ENCODE measurements around the gene ANKUB1. TPM values are rescaled to one million over a fixed set of nuclear protein-coding genes. Genes with fewer than 3 reads are reported as not detected.
A peak's percentile ranks its signal among the peaks of the same experiment; 100 is the strongest.

The ANKUB1 gene
- total and polyA plus RNA-seq, 4 experiments from 2014 or later = not detected

DNA sequence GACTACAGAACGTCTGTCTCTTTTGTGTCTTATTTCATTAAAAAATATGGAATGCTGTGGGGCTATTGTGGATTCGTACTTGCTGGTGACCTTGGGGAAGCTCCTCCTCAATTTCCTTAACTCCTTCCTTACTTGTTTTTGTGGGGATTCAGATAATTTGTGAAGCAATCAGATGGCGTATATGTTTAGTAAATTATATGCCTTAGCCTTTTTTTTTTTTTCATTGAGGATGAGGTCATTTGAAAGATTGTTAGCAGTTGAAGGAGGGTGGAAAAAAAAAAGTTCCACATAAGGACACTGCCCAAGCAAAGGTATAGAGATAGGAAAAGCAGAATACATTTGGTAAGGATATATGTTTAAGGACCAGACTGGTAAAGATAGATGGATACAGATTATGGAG is 24.0 kb upstream of the ANKUB1 start:
- H3K27ac ChIP-seq (ENCODE audit: low read depth, low read length) = no peak overlapping the region
- H3K36me3 ChIP-seq (ENCODE audit: insufficient read depth, low read length) = no peaks in the 10 kb centered on the region
- intact Hi-C loops (cut with micrococcal nuclease) = loop anchor here (10.0 kb wide), 1 partner anchor 788 kb away; the partner anchor contains the start of gene SELENOT
- H3K4me1 ChIP-seq (ENCODE audit: insufficient read depth, low read length) = peaks cover 55% of the 10 kb centered on the region
- Mint-ChIP-seq H3K27me3 (no peaks in the 10 kb centered on the region), H3K4me3 (no peak overlapping the region), H3K4me1 (peaks cover 46 to 84% (median 67%) of the 10 kb centered on the region in 4 donors), H3K9me3 (no peaks in the 10 kb centered on the region), H3K36me3 (peaks cover 0 to 18% of the 10 kb centered on the region in 2 donors), H3K27ac (no peak overlapping the region)
- no peaks in the 10 kb centered on the region for H3K27me3 ChIP-seq (ENCODE audit: insufficient read depth, low read length)
- CTCF ChIA-PET (ENCODE audit: partially characterized antibody) = interaction anchor here (0.9 to 2.4 kb wide), 2 partner anchors 9 to 45 kb away, joined by 4 to 14 read pairs; no protein-coding TSS in a partner anchor
- H3K4me3 ChIP-seq (ENCODE audit: low read length in 2 of 2) = no peak overlapping the region
- no peaks in the 10 kb centered on the region for H3K9me3 ChIP-seq (ENCODE audit: control insufficient read depth in 1 of 2, low read length in 2 of 2)
- DNase-seq = no peak
- POLR2A ChIA-PET (ENCODE audit: partially characterized antibody) = no interaction called here

DNA sequence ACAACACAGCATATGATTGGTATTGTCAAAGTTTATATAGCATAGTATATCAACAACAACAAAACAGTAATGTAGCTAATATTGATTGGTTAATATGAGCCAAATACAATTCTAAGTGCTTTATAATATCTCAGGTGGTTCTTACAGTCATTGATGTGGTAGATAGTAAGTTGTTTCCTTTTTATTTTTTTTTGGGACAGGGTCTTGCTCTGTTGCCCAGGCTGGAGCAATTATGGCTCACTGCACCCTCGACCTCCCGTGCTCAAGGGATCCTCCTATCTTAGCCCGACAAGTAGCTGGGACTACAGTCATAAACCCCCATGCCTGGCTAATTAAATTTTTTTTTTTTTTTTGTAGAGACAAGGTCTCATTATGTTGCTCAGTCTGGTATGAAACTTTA is 23.4 kb upstream of the ANKUB1 start:
- no peak overlapping the region for H3K27ac Mint-ChIP-seq
- POLR2A ChIA-PET (ENCODE audit: partially characterized antibody) = no interaction called here
- intact Hi-C loops (cut with micrococcal nuclease) = loop anchor here (10.0 kb wide), 1 partner anchor 789 kb away; the partner anchor contains the start of gene SELENOT
- no peaks in the 10 kb centered on the region for H3K27me3 Mint-ChIP-seq
- H3K4me3 ChIP-seq (ENCODE audit: low read length in 2 of 2) = no peak overlapping the region
- no peak for DNase-seq
- H3K36me3 ChIP-seq (ENCODE audit: insufficient read depth, low read length) = no peaks in the 10 kb centered on the region
- peaks cover 50% of the 10 kb centered on the region for H3K4me1 ChIP-seq (ENCODE audit: insufficient read depth, low read length)
- H3K4me3 Mint-ChIP-seq = peak overlapping the region in 2 of 8 donors; percentile 1 to 25
- H3K9me3 Mint-ChIP-seq = no peaks in the 10 kb centered on the region
- peaks cover 44 to 78% (median 62%) of the 10 kb centered on the region in 4 donors for H3K4me1 Mint-ChIP-seq
- H3K36me3 Mint-ChIP-seq = peaks cover 0 to 18% of the 10 kb centered on the region in 2 donors
- no peaks in the 10 kb centered on the region for H3K27me3 ChIP-seq (ENCODE audit: insufficient read depth, low read length)
- H3K9me3 ChIP-seq (ENCODE audit: control insufficient read depth in 1 of 2, low read length in 2 of 2) = no peaks in the 10 kb centered on the region
- CTCF ChIA-PET (ENCODE audit: partially characterized antibody) = interaction anchor here (0.9 to 2.4 kb wide), 2 partner anchors 8 to 44 kb away, joined by 4 to 14 read pairs; no protein-coding TSS in a partner anchor
- H3K27ac ChIP-seq (ENCODE audit: low read depth, low read length) = no peak overlapping the region

DNA sequence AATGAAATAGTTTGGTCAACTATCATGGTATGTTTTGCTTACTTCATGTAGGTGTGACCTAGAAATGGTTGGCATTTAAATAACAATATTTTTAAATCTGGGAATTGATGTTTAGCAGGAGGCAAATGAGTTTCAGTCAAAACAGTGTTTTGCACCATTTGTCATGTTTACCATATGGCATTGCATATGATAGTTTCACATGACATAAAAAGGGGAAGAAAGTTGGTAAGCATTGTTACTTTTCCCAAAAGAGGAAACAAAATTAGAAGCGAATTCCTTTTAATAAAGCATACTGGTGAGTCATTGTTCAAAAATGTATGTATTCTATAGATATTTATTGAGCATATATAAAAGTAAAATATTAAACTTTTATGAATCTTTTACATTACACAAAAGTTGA is 23.0 kb upstream of the ANKUB1 start:
- no peak overlapping the region for H3K27ac ChIP-seq (ENCODE audit: low read depth, low read length)
- DNase-seq = no peak
- Mint-ChIP-seq H3K27me3 (no peaks in the 10 kb centered on the region), H3K4me3 (peak overlapping the region in 6 of 8 donors; percentile 1 to 100 (median 99)), H3K27ac (peak overlapping the region in 1 of 7 donors; percentile 96), H3K36me3 (peaks cover 0 to 18% of the 10 kb centered on the region in 2 donors), H3K9me3 (no peaks in the 10 kb centered on the region), H3K4me1 (peaks cover 43 to 76% (median 60%) of the 10 kb centered on the region in 4 donors)
- POLR2A ChIA-PET (ENCODE audit: partially characterized antibody) = no interaction called here
- peaks cover 50% of the 10 kb centered on the region for H3K4me1 ChIP-seq (ENCODE audit: insufficient read depth, low read length)
- CTCF ChIA-PET (ENCODE audit: partially characterized antibody) = interaction anchor here (0.8 to 1.0 kb wide), 2 partner anchors 10 to 44 kb away, joined by 3 to 4 read pairs; no protein-coding TSS in a partner anchor
- intact Hi-C loops (cut with micrococcal nuclease) = loop anchor here (10.0 kb wide), 1 partner anchor 789 kb away; the partner anchor contains the start of gene SELENOT
- H3K36me3 ChIP-seq (ENCODE audit: insufficient read depth, low read length) = no peaks in the 10 kb centered on the region
- no peaks in the 10 kb centered on the region for H3K9me3 ChIP-seq (ENCODE audit: control insufficient read depth in 1 of 2, low read length in 2 of 2)
- no peak overlapping the region for H3K4me3 ChIP-seq (ENCODE audit: low read length in 2 of 2)
- no peaks in the 10 kb centered on the region for H3K27me3 ChIP-seq (ENCODE audit: insufficient read depth, low read length)

DNA sequence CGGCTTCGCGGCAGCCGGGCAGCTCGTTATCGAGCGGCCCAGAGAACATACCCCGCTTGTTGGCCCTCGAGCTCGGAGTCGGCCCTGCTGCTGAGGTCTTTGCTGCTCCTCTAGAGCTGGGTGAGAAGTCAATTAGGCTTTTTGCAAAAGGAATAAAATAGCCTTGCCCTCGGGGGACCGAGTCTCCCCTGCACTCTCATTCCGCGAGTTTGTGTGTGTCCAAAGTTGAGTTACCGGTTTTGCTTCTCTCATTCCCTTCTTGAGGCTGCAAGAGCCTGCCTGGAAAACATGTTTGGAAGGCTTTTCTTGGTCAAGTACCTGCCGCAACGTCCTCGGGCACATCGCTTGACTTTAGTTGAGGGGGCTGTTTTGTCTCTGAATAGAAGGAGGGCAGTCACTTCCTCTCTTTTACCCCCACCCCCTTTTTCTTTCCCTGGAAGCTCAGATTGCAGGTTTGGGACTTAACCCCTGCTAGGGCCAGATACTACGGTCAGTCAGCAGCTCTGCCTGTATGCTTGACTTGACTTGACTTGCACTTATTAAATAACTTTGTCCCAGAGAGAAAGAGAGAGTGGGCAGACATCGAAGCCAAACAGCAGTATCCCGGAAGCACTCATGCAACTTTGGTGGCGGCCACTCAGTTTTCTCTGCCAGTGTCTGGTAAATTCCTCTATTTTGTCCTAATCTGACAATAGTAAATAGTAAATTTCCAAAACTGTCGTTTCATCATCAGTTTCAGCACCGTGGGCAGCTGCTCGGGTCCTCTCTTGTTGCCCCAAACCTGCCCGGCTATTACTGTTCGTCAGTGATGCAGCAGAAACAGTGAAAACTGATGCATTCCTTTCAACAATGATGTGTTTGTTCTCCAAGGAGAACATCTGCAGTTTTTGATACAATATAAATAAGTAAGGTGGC is 21.3 kb upstream of the ANKUB1 start:
- Histone ChIP-seq H3K36me3 (ENCODE audit: insufficient read depth, low read length) (no peaks in the 10 kb centered on the region), H3K27ac (ENCODE audit: low read depth, low read length) (peak overlapping the region; percentile 88), H3K9me3 (ENCODE audit: control insufficient read depth in 1 of 2, low read length in 2 of 2) (no peaks in the 10 kb centered on the region), H3K27me3 (ENCODE audit: insufficient read depth, low read length) (no peaks in the 10 kb centered on the region), H3K4me1 (ENCODE audit: insufficient read depth, low read length) (peaks cover 42% of the 10 kb centered on the region), H3K4me3 (ENCODE audit: low read length in 2 of 2) (peak overlapping the region; percentile 91 to 92)
- Mint-ChIP-seq H3K27ac (peak overlapping the region; percentile 96 to 100 (median 99)), H3K9me3 (no peaks in the 10 kb centered on the region), H3K4me1 (peaks cover 35 to 66% (median 51%) of the 10 kb centered on the region in 4 donors), H3K4me3 (peak overlapping the region; percentile 99 to 100 (median 100)), H3K36me3 (peaks cover 0 to 18% of the 10 kb centered on the region in 2 donors), H3K27me3 (no peaks in the 10 kb centered on the region)
- intact Hi-C loops (cut with micrococcal nuclease) = loop anchor here (1.0 to 10.0 kb wide), 6 partner anchors 61 to 949 kb away; partner anchors contain the start of genes COMMD2, EIF2A, PFN2 and SELENOT
- DNase-seq = peak; percentile 11 to 26 (median 19)
- POLR2A ChIA-PET (ENCODE audit: partially characterized antibody) = interaction anchor here (1.3 to 2.7 kb wide), 5 partner anchors 34 to 950 kb away, joined by 4 to 27 read pairs (median 5); partner anchors contain the start of genes COMMD2 and HPS3
- CTCF ChIA-PET (ENCODE audit: partially characterized antibody) = interaction anchor here (1.5 kb wide), 1 partner anchor 62 kb away, joined by 5 read pairs; no protein-coding TSS in a partner anchor

DNA sequence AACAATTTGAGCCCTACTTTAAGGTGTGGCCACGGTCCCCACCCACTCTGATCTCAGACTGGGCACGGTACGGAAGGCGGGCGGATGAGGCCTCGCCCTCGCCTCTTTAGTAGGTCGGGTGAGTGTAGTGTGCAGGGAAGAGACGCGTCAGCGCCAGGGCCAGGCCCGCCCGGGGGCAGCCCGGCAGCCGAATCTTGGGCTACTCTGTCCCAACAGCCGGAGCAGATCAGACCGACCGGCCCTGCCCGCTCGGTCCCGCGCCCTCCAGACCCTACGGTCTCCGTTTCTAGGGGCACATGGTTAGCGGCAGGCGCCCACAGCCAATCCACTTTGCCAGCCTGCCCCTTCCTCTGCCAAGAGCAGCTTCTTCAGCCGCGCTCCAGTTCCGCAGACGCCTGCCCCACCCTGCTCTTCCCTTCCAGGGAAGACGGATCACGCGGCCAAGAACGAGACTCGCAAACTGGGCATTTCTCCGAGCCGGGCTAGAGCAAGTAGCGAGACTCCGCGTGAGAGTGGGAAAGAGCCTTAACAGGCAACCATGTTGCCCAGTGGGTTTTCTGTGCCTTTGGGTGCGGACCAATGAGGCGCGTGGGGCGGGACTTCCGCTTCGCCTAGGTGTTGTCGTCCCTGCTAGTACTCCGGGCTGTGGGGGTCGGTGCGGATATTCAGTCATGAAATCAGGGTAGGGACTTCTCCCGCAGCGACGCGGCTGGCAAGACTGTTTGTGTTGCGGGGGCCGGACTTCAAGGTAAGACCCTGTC is 20.4 kb upstream of the ANKUB1 start, which contains the start of gene RNF13:
Gene RNF13 (plus strand): TSS at position 610 of the 761 bp plus-strand sequence. CDS start 32,812 bp downstream, outside the sequence.
- Mint-ChIP-seq H3K36me3 (peaks cover 0 to 18% of the 10 kb centered on the region in 2 donors), H3K4me3 (peak within 1 kb of the TSS; percentile 99 to 100 (median 100)), H3K4me1 (peaks cover 34 to 63% (median 45%) of the 10 kb centered on the region in 4 donors), H3K27ac (peak within 1 kb of the TSS; percentile 96 to 100 (median 99)), H3K9me3 (no peaks in the 10 kb centered on the region), H3K27me3 (peaks cover 2 to 4% of the 10 kb centered on the region in 2 donors)
- Histone ChIP-seq H3K27me3 (ENCODE audit: insufficient read depth, low read length) (no peaks in the 10 kb centered on the region), H3K27ac (ENCODE audit: low read depth, low read length) (peak within 1 kb of the TSS; percentile 88), H3K4me1 (ENCODE audit: insufficient read depth, low read length) (peaks cover 42% of the 10 kb centered on the region), H3K36me3 (ENCODE audit: insufficient read depth, low read length) (no peaks in the 10 kb centered on the region), H3K9me3 (ENCODE audit: control insufficient read depth in 1 of 2, low read length in 2 of 2) (no peaks in the 10 kb centered on the region), H3K4me3 (ENCODE audit: low read length in 2 of 2) (peak within 1 kb of the TSS; percentile 91 to 92)
- peak; percentile 90 to 94 (median 91) for DNase-seq
- POLR2A ChIA-PET (ENCODE audit: partially characterized antibody) = interaction anchor here (1.6 to 2.7 kb wide), 3 partner anchors 61 to 951 kb away, joined by 4 to 27 read pairs (median 7); partner anchors contain the start of gene COMMD2
- intact Hi-C loops (cut with micrococcal nuclease) = loop anchor here (1.0 to 10.0 kb wide), 6 partner anchors 60 to 950 kb away; partner anchors contain the start of genes COMMD2, EIF2A, PFN2 and SELENOT
- CTCF ChIA-PET (ENCODE audit: partially characterized antibody) = interaction anchor here (1.5 kb wide), 1 partner anchor 61 kb away, joined by 5 read pairs; no protein-coding TSS in a partner anchor

DNA sequence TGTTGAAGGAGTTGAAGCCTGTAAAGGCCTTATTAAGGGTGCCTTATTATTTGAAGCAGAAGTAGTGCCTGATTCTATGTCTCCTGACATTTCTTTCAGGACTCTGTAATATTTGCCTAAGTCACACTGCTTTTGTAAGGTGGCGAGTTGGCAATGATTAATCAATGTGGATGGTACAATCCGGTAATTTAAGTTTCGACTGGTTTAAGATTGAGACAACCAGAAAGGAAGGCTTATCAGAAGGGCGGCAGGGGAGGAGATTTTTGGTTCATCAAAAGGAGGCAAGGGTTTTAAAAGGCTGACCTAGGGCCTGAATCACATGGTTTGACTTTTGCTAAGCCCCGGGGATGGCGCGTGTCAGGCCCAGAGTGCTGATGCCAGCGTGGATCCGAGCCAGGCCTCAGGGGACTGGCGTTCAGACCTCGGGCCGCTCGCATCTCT is 19.8 kb upstream of the ANKUB1 start:
- H3K4me1 Mint-ChIP-seq = peaks cover 30 to 57% (median 40%) of the 10 kb centered on the region in 4 donors
- POLR2A ChIA-PET (ENCODE audit: partially characterized antibody) = interaction anchor here (1.0 to 2.7 kb wide), 4 partner anchors 60 to 951 kb away, joined by 3 to 27 read pairs (median 6); partner anchors contain the start of genes COMMD2 and HPS3

More for the DNA sequence above, 19.8 kb upstream of the ANKUB1 start:
- Histone ChIP-seq H3K27ac (ENCODE audit: low read depth, low read length) (peak overlapping the region; percentile 88), H3K27me3 (ENCODE audit: insufficient read depth, low read length) (no peaks in the 10 kb centered on the region), H3K4me3 (ENCODE audit: low read length in 2 of 2) (peak overlapping the region; percentile 91 to 92), H3K9me3 (ENCODE audit: control insufficient read depth in 1 of 2, low read length in 2 of 2) (no peaks in the 10 kb centered on the region), H3K36me3 (ENCODE audit: insufficient read depth, low read length) (no peaks in the 10 kb centered on the region), H3K4me1 (ENCODE audit: insufficient read depth, low read length) (peaks cover 37% of the 10 kb centered on the region)
- H3K27me3 Mint-ChIP-seq = peaks cover 2 to 6% of the 10 kb centered on the region in 2 donors
- CTCF ChIA-PET (ENCODE audit: partially characterized antibody) = no interaction called here
- H3K4me3 Mint-ChIP-seq = peak overlapping the region; percentile 99 to 100 (median 100)
- peaks cover 0 to 18% of the 10 kb centered on the region in 2 donors for H3K36me3 Mint-ChIP-seq
- peak overlapping the region; percentile 96 to 100 (median 99) for H3K27ac Mint-ChIP-seq
- DNase-seq = no peak
- intact Hi-C loops (cut with micrococcal nuclease) = loop anchor here (2.0 to 10.0 kb wide), 4 partner anchors 160 to 950 kb away; partner anchors contain the start of genes PFN2, SELENOT, SIAH2 and TSC22D2
- H3K9me3 Mint-ChIP-seq = no peaks in the 10 kb centered on the region

Measured in CD4-positive, alpha-beta memory T cell (primary cell).